SU-DHL-6 (cell line): ENCODE measurements around the gene EPB41L1.

Source experiments
- H2AFZ ChIP-seq: fragments of 200-600 bp; sonication (generic); 2 replicates; pipeline ENCODE4 v1.6.1; 2014; ENCODE audit warnings: low read depth, mild to moderate bottlenecking, moderate library complexity, mixed read lengths, antibody characterized with exemption, low read length; ENCODE audit not compliant: severe bottlenecking
- H3F3A ChIP-seq: fragments of 200-600 bp; shearing (Covaris generic); 2 replicates; pipeline ENCODE4 v1.6.0; 2016; ENCODE audit warnings: antibody characterized with exemption, mild to moderate bottlenecking; ENCODE audit not compliant: insufficient read depth
- H3K27ac ChIP-seq: fragments of 200-600 bp; sonication (generic); 2 replicates; pipeline ENCODE4 v1.5.1; 2016; ENCODE audit warnings: low read depth, mild to moderate bottlenecking, low read length, moderate library complexity, mixed read lengths
- H3K27me3 ChIP-seq: fragments of 200-600 bp; sonication (generic), shearing (Covaris generic); 2 replicates; pipeline ENCODE4 v1.6.0; 2014; ENCODE audit warnings: mild to moderate bottlenecking, low read length
- H3K36me3 ChIP-seq: fragments of 200-600 bp; sonication (generic); 2 replicates; pipeline ENCODE4 v1.6.1; 2014; ENCODE audit warnings: mild to moderate bottlenecking, low read length, mixed read lengths
- H3K4me2 ChIP-seq: fragments of 300-600, 200-600 bp; shearing (Covaris generic), sonication (generic); 2 replicates; pipeline ENCODE4 v1.6.0; 2014; ENCODE audit warnings: low read length, low read depth, mild to moderate bottlenecking; ENCODE audit not compliant: poor library complexity, severe bottlenecking
- H3K4me3 ChIP-seq: fragments of 200-600 bp; sonication (generic); 2 replicates; pipeline ENCODE4 v1.5.1; 2014; ENCODE audit warnings: antibody characterized with exemption, low read length, mild to moderate bottlenecking, mixed read lengths; ENCODE audit not compliant: insufficient read depth, poor library complexity, severe bottlenecking
- H3K79me2 ChIP-seq: fragments of 200-600 bp; sonication (generic); 2 replicates; pipeline ENCODE4 v1.6.1; 2014; ENCODE audit warnings: mild to moderate bottlenecking, low read length, moderate library complexity; ENCODE audit not compliant: insufficient read depth
- H3K9ac ChIP-seq: fragments of 200-600 bp; sonication (generic); 2 replicates; pipeline ENCODE4 v1.7.0; 2014; ENCODE audit warnings: mild to moderate bottlenecking, low read length
- H3K9me2 ChIP-seq: fragments of 200-600 bp; sonication (generic); replicated peaks from 2 replicates; pipeline ENCODE4 v1.6.1; 2014; ENCODE audit warnings: low read length; ENCODE audit not compliant: insufficient read depth
- H3K9me3 ChIP-seq: fragments of 200-600 bp; sonication (generic); 2 replicates; pipeline ENCODE4 v1.6.1; 2014; ENCODE audit warnings: low read length, mixed read lengths; ENCODE audit not compliant: insufficient read depth
- H4K20me1 ChIP-seq: fragments of 200-600 bp; sonication (generic); 2 replicates; pipeline ENCODE4 v1.6.1; 2014; ENCODE audit warnings: low read depth, mild to moderate bottlenecking, antibody characterized with exemption, low read length, moderate library complexity, mixed read lengths
- CTCF ChIP-seq: fragments of 200-600 bp; sonication (generic); IDR thresholded peaks from one replicate; pipeline ENCODE4 v1.5.1; 2017; ENCODE audit warnings: antibody characterized with exemption, mild to moderate bottlenecking, low read length, moderate library complexity; ENCODE audit not compliant: insufficient read depth, poor library complexity, severe bottlenecking
- EZH2phosphoT487 ChIP-seq: fragments of 200-600 bp; sonication (generic), shearing (Covaris generic); conservative IDR thresholded peaks from 2 replicates; pipeline ENCODE4 v1.6.1; 2018; ENCODE audit warnings: mild to moderate bottlenecking, antibody characterized with exemption, low read length, moderate library complexity, mixed read lengths

The EPB41L1 gene

GRCh38 chr20:36148439-36148838 lies 6.1 kb upstream of the EPB41L1 start:
- H3F3A ChIP-seq: no peaks in the 10 kb centered on the region
- H3K36me3 ChIP-seq: no peaks in the 10 kb centered on the region
- no peak overlapping the region for H3K4me3 ChIP-seq
- no peaks in the 10 kb centered on the region for H3K9me3 ChIP-seq
- H3K9me2 ChIP-seq: no peaks in the 10 kb centered on the region
- H2AFZ ChIP-seq: no peak overlapping the region
- H4K20me1 ChIP-seq: no peaks in the 10 kb centered on the region
- H3K27ac ChIP-seq: no peak overlapping the region
- H3K27me3 ChIP-seq: no peaks in the 10 kb centered on the region
- no peaks in the 10 kb centered on the region for H3K79me2 ChIP-seq
- H3K4me2 ChIP-seq: no peak overlapping the region
- H3K9ac ChIP-seq: no peak overlapping the region
- TF ChIP-seq EZH2phosphoT487: no peak
- no peak for TF ChIP-seq CTCF

- Histone ChIP-seq H3K27ac (no peak overlapping the region), H3K4me2 (no peak overlapping the region), H3K79me2 (no peaks in the 10 kb centered on the region), H3F3A (no peaks in the 10 kb centered on the region), H2AFZ (no peak overlapping the region), H3K9ac (no peak overlapping the region), H3K27me3 (no peaks in the 10 kb centered on the region), H3K36me3 (no peaks in the 10 kb centered on the region), H3K4me3 (no peak overlapping the region), H4K20me1 (no peaks in the 10 kb centered on the region), H3K9me2 (no peaks in the 10 kb centered on the region), H3K9me3 (no peaks in the 10 kb centered on the region)
- TF ChIP-seq EZH2phosphoT487 (no peak), CTCF (no peak)
Observed at GRCh38 chr20:36149012-36149411, 5.5 kb upstream of the EPB41L1 start.

GRCh38 chr20:36149469-36149868 lies 5.1 kb upstream of the EPB41L1 start:
- Histone ChIP-seq H3K36me3 (no peaks in the 10 kb centered on the region), H3K27me3 (no peaks in the 10 kb centered on the region), H3K9ac (no peak overlapping the region), H2AFZ (no peak overlapping the region), H3K9me3 (no peaks in the 10 kb centered on the region), H4K20me1 (no peaks in the 10 kb centered on the region), H3F3A (no peaks in the 10 kb centered on the region), H3K4me2 (no peak overlapping the region), H3K27ac (no peak overlapping the region), H3K4me3 (no peak overlapping the region), H3K79me2 (no peaks in the 10 kb centered on the region), H3K9me2 (no peaks in the 10 kb centered on the region)
- TF ChIP-seq EZH2phosphoT487 (no peak), CTCF (no peak)

- Histone ChIP-seq H3K27ac (no peak overlapping the region), H3K4me2 (no peak overlapping the region), H3K4me3 (no peak overlapping the region), H2AFZ (no peak overlapping the region), H3K9me3 (no peaks in the 10 kb centered on the region), H3K79me2 (no peaks in the 10 kb centered on the region), H3K9ac (no peak overlapping the region), H3F3A (no peaks in the 10 kb centered on the region), H4K20me1 (no peaks in the 10 kb centered on the region), H3K36me3 (no peaks in the 10 kb centered on the region), H3K9me2 (no peaks in the 10 kb centered on the region), H3K27me3 (no peaks in the 10 kb centered on the region)
- TF ChIP-seq CTCF (no peak), EZH2phosphoT487 (no peak)
Observed at GRCh38 chr20:36150489-36150846, 4.1 kb upstream of the EPB41L1 start.
